ENCODE results near the gene DACH1.

DACH1 gene

GRCh38 chr13:71430681-71431080 is 436.3 kb downstream of the DACH1 start:
- no peak for DNase-seq (ENCODE audit: low spot score)
- Mint-ChIP-seq H3K4me3 (no peak overlapping the region), H3K36me3 (ENCODE audit: low read depth) (no peaks in the 10 kb centered on the region), H3K4me1 (ENCODE audit: low read depth) (no peaks in the 10 kb centered on the region), H3K27ac (no peak overlapping the region), H3K9me3 (no peaks in the 10 kb centered on the region), H3K27me3 (ENCODE audit: low read depth) (no peaks in the 10 kb centered on the region)

GRCh38 chr13:71417205-71417604 is 449.8 kb downstream of the DACH1 start:
- Mint-ChIP-seq H3K36me3 (ENCODE audit: low read depth) (no peaks in the 10 kb centered on the region), H3K4me3 (no peak overlapping the region), H3K27ac (no peak overlapping the region), H3K9me3 (peaks cover 12% of the 10 kb centered on the region), H3K27me3 (ENCODE audit: low read depth) (no peaks in the 10 kb centered on the region), H3K4me1 (ENCODE audit: low read depth) (no peaks in the 10 kb centered on the region)
- no peak for DNase-seq (ENCODE audit: low spot score)

GRCh38 chr13:71412231-71412630 is 454.8 kb downstream of the DACH1 start:
- Mint-ChIP-seq H3K9me3 (no peaks in the 10 kb centered on the region), H3K27me3 (ENCODE audit: low read depth) (no peaks in the 10 kb centered on the region), H3K36me3 (ENCODE audit: low read depth) (no peaks in the 10 kb centered on the region), H3K4me3 (no peak overlapping the region), H3K4me1 (ENCODE audit: low read depth) (no peaks in the 10 kb centered on the region), H3K27ac (no peak overlapping the region)
- no peak for DNase-seq (ENCODE audit: low spot score)

GRCh38 chr13:71408416-71408815 is 458.6 kb downstream of the DACH1 start:
- H3K27me3 Mint-ChIP-seq (ENCODE audit: low read depth) = no peaks in the 10 kb centered on the region
- no peaks in the 10 kb centered on the region for H3K4me1 Mint-ChIP-seq (ENCODE audit: low read depth)
- no peaks in the 10 kb centered on the region for H3K36me3 Mint-ChIP-seq (ENCODE audit: low read depth)
- H3K27ac Mint-ChIP-seq = no peak overlapping the region
- DNase-seq (ENCODE audit: low spot score) = no peak
- H3K9me3 Mint-ChIP-seq = no peaks in the 10 kb centered on the region
- no peak overlapping the region for H3K4me3 Mint-ChIP-seq

- H3K27ac Mint-ChIP-seq = no peak overlapping the region
- no peaks in the 10 kb centered on the region for H3K4me1 Mint-ChIP-seq (ENCODE audit: low read depth)
- H3K36me3 Mint-ChIP-seq (ENCODE audit: low read depth) = no peaks in the 10 kb centered on the region
- H3K27me3 Mint-ChIP-seq (ENCODE audit: low read depth) = no peaks in the 10 kb centered on the region
- H3K9me3 Mint-ChIP-seq = no peaks in the 10 kb centered on the region
- no peak overlapping the region for H3K4me3 Mint-ChIP-seq
- no peak for DNase-seq (ENCODE audit: low spot score)
Measured at GRCh38 chr13:71399631-71400215, 467.3 kb downstream of the DACH1 start.

GRCh38 chr13:71396149-71396548 is 470.9 kb downstream of the DACH1 start:
- H3K36me3 Mint-ChIP-seq (ENCODE audit: low read depth) = no peaks in the 10 kb centered on the region
- H3K27ac Mint-ChIP-seq = no peak overlapping the region
- DNase-seq (ENCODE audit: low spot score) = no peak
- no peak overlapping the region for H3K4me3 Mint-ChIP-seq
- no peaks in the 10 kb centered on the region for H3K27me3 Mint-ChIP-seq (ENCODE audit: low read depth)
- no peaks in the 10 kb centered on the region for H3K4me1 Mint-ChIP-seq (ENCODE audit: low read depth)
- no peaks in the 10 kb centered on the region for H3K9me3 Mint-ChIP-seq

- DNase-seq (ENCODE audit: low spot score) = no peak
- peaks cover 7% of the 10 kb centered on the region for H3K9me3 Mint-ChIP-seq
- H3K27ac Mint-ChIP-seq = no peak overlapping the region
- H3K27me3 Mint-ChIP-seq (ENCODE audit: low read depth) = no peaks in the 10 kb centered on the region
- no peaks in the 10 kb centered on the region for H3K4me1 Mint-ChIP-seq (ENCODE audit: low read depth)
- H3K36me3 Mint-ChIP-seq (ENCODE audit: low read depth) = no peaks in the 10 kb centered on the region
- no peak overlapping the region for H3K4me3 Mint-ChIP-seq
Measured at GRCh38 chr13:71395053-71395452, 472.0 kb downstream of the DACH1 start.

- DNase-seq (ENCODE audit: low spot score) = no peak
- Mint-ChIP-seq H3K36me3 (ENCODE audit: low read depth) (no peaks in the 10 kb centered on the region), H3K4me3 (no peak overlapping the region), H3K4me1 (ENCODE audit: low read depth) (no peaks in the 10 kb centered on the region), H3K27me3 (ENCODE audit: low read depth) (no peaks in the 10 kb centered on the region), H3K27ac (no peak overlapping the region), H3K9me3 (peaks cover 7% of the 10 kb centered on the region)
Measured at GRCh38 chr13:71394176-71394575, 472.8 kb downstream of the DACH1 start.

Data from T-helper 2 cell treated with Interferon-gamma antibody and Interleukin-4, amounts not matched to agents 5 μg/mL and 100 μg/mL, for 36 hours (primary cell).